Uterus (tissue), 2 donors: ENCODE data around the gene AKT3.

Experiments
- POLR2A ChIP-seq, 2 donors: fragments of 450-650 bp; IDR thresholded peaks; one replicate each; pipeline ENCODE4 v1.6.1; 2016; ENCODE audit warnings: antibody characterized with exemption in 2 of 2, mild to moderate bottlenecking in 1 of 2, moderate library complexity in 1 of 2
- TF ChIP-seq, protein P1 (sequence below), 4 experiments: fragments of 200-600 bp in 2 of 4; fragments of 450-650 bp in 2 of 4; sonication (generic) in 2 of 4; IDR thresholded peaks; one replicate each; pipeline ENCODE4 v1.5.1; 2016 to 2019; ENCODE audit warnings: antibody characterized with exemption in 4 of 4, mild to moderate bottlenecking in 2 of 4, moderate library complexity in 1 of 4

DNA sequence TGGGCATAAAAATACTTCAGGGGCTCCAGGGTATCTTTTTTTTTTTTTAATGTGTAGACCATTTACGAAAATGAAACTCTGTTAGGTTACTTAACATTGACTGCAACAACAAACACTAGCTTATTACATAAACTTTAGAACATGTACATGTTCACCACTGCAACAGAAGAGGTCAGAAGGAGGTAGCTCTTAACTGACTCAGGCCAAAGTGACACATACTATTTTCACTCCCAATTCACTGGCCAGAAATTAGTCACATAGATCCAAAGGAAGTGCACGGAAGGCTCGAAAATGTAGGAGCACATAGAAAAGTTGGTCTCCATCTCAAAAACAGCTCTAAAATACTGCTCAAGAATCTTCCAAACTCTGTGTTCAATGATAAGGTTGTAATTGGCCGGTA is 107.2 kb downstream of the AKT3 start:
- TF ChIP-seq, protein P1, sequence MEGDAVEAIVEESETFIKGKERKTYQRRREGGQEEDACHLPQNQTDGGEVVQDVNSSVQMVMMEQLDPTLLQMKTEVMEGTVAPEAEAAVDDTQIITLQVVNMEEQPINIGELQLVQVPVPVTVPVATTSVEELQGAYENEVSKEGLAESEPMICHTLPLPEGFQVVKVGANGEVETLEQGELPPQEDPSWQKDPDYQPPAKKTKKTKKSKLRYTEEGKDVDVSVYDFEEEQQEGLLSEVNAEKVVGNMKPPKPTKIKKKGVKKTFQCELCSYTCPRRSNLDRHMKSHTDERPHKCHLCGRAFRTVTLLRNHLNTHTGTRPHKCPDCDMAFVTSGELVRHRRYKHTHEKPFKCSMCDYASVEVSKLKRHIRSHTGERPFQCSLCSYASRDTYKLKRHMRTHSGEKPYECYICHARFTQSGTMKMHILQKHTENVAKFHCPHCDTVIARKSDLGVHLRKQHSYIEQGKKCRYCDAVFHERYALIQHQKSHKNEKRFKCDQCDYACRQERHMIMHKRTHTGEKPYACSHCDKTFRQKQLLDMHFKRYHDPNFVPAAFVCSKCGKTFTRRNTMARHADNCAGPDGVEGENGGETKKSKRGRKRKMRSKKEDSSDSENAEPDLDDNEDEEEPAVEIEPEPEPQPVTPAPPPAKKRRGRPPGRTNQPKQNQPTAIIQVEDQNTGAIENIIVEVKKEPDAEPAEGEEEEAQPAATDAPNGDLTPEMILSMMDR (IDR thresholded peaks at IDR 0.05), result no peak
- no peak for TF ChIP-seq POLR2A (IDR thresholded peaks at IDR 0.05)
